ENCODE data around the gene ZMIZ2. TPM values are rescaled to one million over a fixed set of nuclear protein-coding genes. Genes with fewer than 3 reads are reported as not detected.

The ZMIZ2 gene
- total RNA-seq, 1 experiment from 2014 or later: 100 TPM

- Mint-ChIP-seq H3K9me3 (ENCODE audit: unreplicated experiment) (no peaks in the 10 kb centered on the region), H3K4me3 (ENCODE audit: unreplicated experiment) (no peak overlapping the region), H3K4me1 (ENCODE audit: insufficient read depth, unreplicated experiment) (peaks cover 27% of the 10 kb centered on the region), H3K27me3 (ENCODE audit: insufficient read depth, unreplicated experiment) (no peaks in the 10 kb centered on the region), H3K27ac (ENCODE audit: low read depth, unreplicated experiment) (peak overlapping the region; percentile 20), H3K36me3 (ENCODE audit: insufficient read depth, unreplicated experiment) (peaks cover 55% of the 10 kb centered on the region)
- BruUV-seq (replicated peaks): TSS peak; percentile 19
- no peak for TF ChIP-seq CTCF (IDR thresholded peaks at IDR 0.05; ENCODE audit: unreplicated experiment)
- ChIA-PET CTCF (interaction anchor here (0.7 to 1.0 kb wide), 3 partner anchors 15 to 369 kb away, joined by 3 to 6 read pairs (median 4); no protein-coding TSS in a partner anchor), POLR2A (interaction anchor here (0.5 to 3.1 kb wide), 6 partner anchors 11 to 195 kb away, joined by 3 to 15 read pairs (median 4); partner anchors contain the start of gene PPIA)
- intact Hi-C loops (cut with micrococcal nuclease): no loop called here
- no peak for DNase-seq (ENCODE audit: unreplicated experiment)
Measured at GRCh38 chr7:44767912-44768627, 19.4 kb downstream of the ZMIZ2 start.

DNA sequence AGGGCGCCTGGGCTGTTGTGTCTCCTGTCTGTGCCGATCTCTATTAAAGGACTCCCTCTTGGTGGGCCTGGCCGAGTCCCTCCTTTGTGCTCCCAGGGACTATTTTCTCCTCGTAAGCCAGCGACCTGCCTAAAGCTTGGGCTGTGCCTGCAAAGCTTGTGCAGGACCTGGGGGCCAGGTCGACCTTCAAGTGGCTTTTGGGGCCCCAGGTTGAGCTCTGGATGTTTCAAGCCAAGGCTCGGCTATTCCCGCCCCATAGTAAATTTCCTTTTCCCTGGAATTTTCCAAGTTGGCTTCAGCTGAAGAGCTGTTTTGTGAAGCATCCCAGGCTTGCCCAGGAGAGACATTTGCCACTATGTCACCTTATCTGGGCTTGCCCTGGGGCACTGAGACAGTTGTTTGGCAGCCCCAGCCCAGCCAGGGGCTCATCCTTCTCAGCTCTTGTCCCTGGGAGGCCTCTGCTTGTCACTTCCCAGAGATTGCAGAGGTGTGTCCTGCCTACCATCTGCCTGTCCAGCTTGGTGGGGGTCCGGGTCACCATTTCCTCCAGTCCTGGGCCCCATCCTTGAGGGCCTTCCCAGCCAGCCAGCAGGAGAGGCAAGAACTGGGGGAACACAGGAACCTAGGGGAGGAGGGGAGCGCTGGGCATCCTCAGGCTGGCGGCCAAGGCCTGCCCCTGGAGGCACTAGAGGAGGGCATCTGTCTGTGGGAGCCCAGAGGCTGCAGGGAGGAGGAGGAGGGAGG, 20.2 kb downstream of the ZMIZ2 start:
- CTCF ChIA-PET: interaction anchor here (0.6 to 0.8 kb wide), 3 partner anchors 30 to 368 kb away, joined by 3 to 4 read pairs (median 3); no protein-coding TSS in a partner anchor
- Mint-ChIP-seq H3K27ac (ENCODE audit: low read depth, unreplicated experiment) (peak overlapping the region; percentile 20), H3K4me3 (ENCODE audit: unreplicated experiment) (no peak overlapping the region), H3K27me3 (ENCODE audit: insufficient read depth, unreplicated experiment) (no peaks in the 10 kb centered on the region), H3K4me1 (ENCODE audit: insufficient read depth, unreplicated experiment) (peaks cover 27% of the 10 kb centered on the region), H3K36me3 (ENCODE audit: insufficient read depth, unreplicated experiment) (peaks cover 48% of the 10 kb centered on the region), H3K9me3 (ENCODE audit: unreplicated experiment) (no peaks in the 10 kb centered on the region)
- intact Hi-C loops (cut with micrococcal nuclease): no loop called here
- DNase-seq (ENCODE audit: unreplicated experiment): no peak
- no TSS peak for BruUV-seq (replicated peaks)
- no peak for TF ChIP-seq CTCF (IDR thresholded peaks at IDR 0.05; ENCODE audit: unreplicated experiment)
- POLR2A ChIA-PET: interaction anchor here (0.8 to 3.1 kb wide), 7 partner anchors 12 to 193 kb away, joined by 3 to 15 read pairs (median 3); partner anchors contain the start of genes OGDH and PPIA

DNA sequence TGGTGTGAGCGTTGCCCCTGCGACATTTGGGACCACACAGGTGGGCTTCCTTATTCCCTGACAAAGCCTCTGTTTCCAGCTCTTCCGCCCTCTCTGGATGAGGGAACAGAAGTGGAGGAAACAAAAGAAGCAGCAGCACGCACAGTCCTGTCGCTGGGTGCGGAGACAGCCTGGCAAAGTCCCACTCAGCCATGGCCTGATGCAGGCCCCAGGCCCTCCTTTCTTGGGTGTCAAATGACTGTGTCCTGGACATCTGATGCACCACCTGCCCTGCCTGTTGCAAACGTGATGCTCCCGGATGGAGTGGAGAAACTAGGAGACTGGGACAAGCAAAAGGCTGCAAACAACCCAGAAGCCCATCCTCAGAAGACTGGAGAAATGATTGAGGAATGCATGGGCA, 20.7 kb downstream of the ZMIZ2 start:
- ChIA-PET POLR2A (interaction anchor here (0.8 to 3.1 kb wide), 7 partner anchors 12 to 187 kb away, joined by 3 to 15 read pairs (median 3); partner anchors contain the start of gene OGDH), CTCF (interaction anchor here (0.6 kb wide), 1 partner anchor 29 kb away, joined by 3 read pairs; no protein-coding TSS in a partner anchor)
- BruUV-seq (replicated peaks): no TSS peak
- DNase-seq (ENCODE audit: unreplicated experiment): no peak
- Mint-ChIP-seq H3K4me3 (ENCODE audit: unreplicated experiment) (peak overlapping the region; percentile 38), H3K27me3 (ENCODE audit: insufficient read depth, unreplicated experiment) (no peaks in the 10 kb centered on the region), H3K4me1 (ENCODE audit: insufficient read depth, unreplicated experiment) (peaks cover 27% of the 10 kb centered on the region), H3K27ac (ENCODE audit: low read depth, unreplicated experiment) (peak overlapping the region; percentile 20), H3K9me3 (ENCODE audit: unreplicated experiment) (no peaks in the 10 kb centered on the region), H3K36me3 (ENCODE audit: insufficient read depth, unreplicated experiment) (peaks cover 42% of the 10 kb centered on the region)
- no peak for TF ChIP-seq CTCF (IDR thresholded peaks at IDR 0.05; ENCODE audit: unreplicated experiment)
- intact Hi-C loops (cut with micrococcal nuclease): no loop called here
